ENCODE results near the gene HDAC9. TPM values are rescaled to one million over a fixed set of nuclear protein-coding genes. Genes with fewer than 3 reads are reported as not detected.

Gene HDAC9
- total and polyA plus RNA-seq, 2 of the 13 experiments (the other 11 are each of a cell fraction or from before 2014, with no cell fraction given) = 0.05 to 0.07 TPM

GRCh38 chr7:18667466-18667865 lies 171.9 kb downstream of the HDAC9 start:
- no peaks in the 10 kb centered on the region for H3K79me2 ChIP-seq (ENCODE audit: insufficient read depth, low read length)
- no peaks in the 10 kb centered on the region for H4K20me1 ChIP-seq (ENCODE audit: insufficient read depth, low read length)
- H3K27me3 ChIP-seq (ENCODE audit: control insufficient read depth in 1 of 2, insufficient read depth in 2 of 2, low read length in 2 of 2) = no peaks in the 10 kb centered on the region
- H3K4me3 ChIP-seq (replicated peaks in 1 of 3; ENCODE audit: insufficient read depth in 1 of 3, low read depth in 2 of 3, low read length in 3 of 3) = no peak overlapping the region
- H2AFZ ChIP-seq (ENCODE audit: low read length) = no peak overlapping the region
- 41% methylated on average over 1 of the region's 1 CpG for WGBS (ENCODE audit: low lambda C conversion rate)
- POLR2A ChIA-PET = no interaction called here
- TF ChIP-seq GABPB1 (CRISPR knock-in tag; IDR thresholded peaks at IDR 0.05) (peak; percentile 59), ARID4A (CRISPR knock-in tag; IDR thresholded peaks at IDR 0.05; ENCODE audit: borderline replicate concordance) (no peak), TFE3 (CRISPR knock-in tag; IDR thresholded peaks at IDR 0.05) (no peak), HIC2 (CRISPR knock-in tag; IDR thresholded peaks at IDR 0.05; ENCODE audit: low read depth) (no peak), GABPA (IDR thresholded peaks at IDR 0.05; ENCODE audit: low read depth, low read length) (peak; percentile 14; the same call in 1 of the 2 replicates), GABPA (CRISPR knock-in tag; IDR thresholded peaks at IDR 0.05; ENCODE audit: low read depth) (peak; percentile 86)
- CTCF ChIA-PET (ENCODE audit: low intra/inter-chr PET ratio, low total read pairs) = no interaction called here
- no peak overlapping the region for H3K9ac ChIP-seq (ENCODE audit: insufficient read depth, low read depth, low read length)
- DNase-seq (ENCODE audit: low spot score) (peak; percentile 25), ATAC-seq (no peak; the same call in 2 of the 3 replicates), FAIRE-seq (no peak)
- intact Hi-C loops (cut with micrococcal nuclease; ENCODE audit: unreplicated experiment) (loop anchor here (5.0 kb wide), 1 partner anchor 985 kb away; no protein-coding TSS in a partner anchor), in situ Hi-C loops (cut with HindIII; ENCODE audit: extremely low pct_ligation_motif_present, low pct_unique_long_range_greater_than_20kb) (no loop called here)
- H3K4me1 ChIP-seq (ENCODE audit: insufficient read depth, low read length) = no peaks in the 10 kb centered on the region
- H3K27ac ChIP-seq (ENCODE audit: extremely low read length, insufficient read depth, low read length) = no peak overlapping the region
- H3K36me3 ChIP-seq (replicated peaks in 1 of 2; ENCODE audit: control insufficient read depth in 1 of 2, insufficient read depth in 2 of 2, low read length in 2 of 2) = no peaks in the 10 kb centered on the region
- no peak overlapping the region for H3K4me2 ChIP-seq (ENCODE audit: low read depth, low read length)
- BruUV-seq (replicated peaks) = no TSS peak
- no peaks in the 10 kb centered on the region for H3K9me3 ChIP-seq (ENCODE audit: low read length)
